Hepatocyte (in vitro differentiated cells): ENCODE results near the gene CYP2S1. TPM values are rescaled to one million over a fixed set of nuclear protein-coding genes. Genes with fewer than 3 reads are reported as not detected.

Experiments
- DNase-seq: peaks from one replicate; pipeline ENCODE4 v3.0.0-alpha.2; 2016; ENCODE audit warnings: low spot score
- H2AFZ ChIP-seq: fragments of 200-600 bp; sonication (generic); 2 replicates; pipeline ENCODE4 v1.6.0; 2016; ENCODE audit warnings: antibody characterized with exemption, mild to moderate bottlenecking
- H3K27ac ChIP-seq: fragments of 200-600 bp; sonication (generic); 2 replicates; pipeline ENCODE4 v1.5.1; 2016; ENCODE audit warnings: mild to moderate bottlenecking
- H3K27me3 ChIP-seq: fragments of 200-600 bp; sonication (generic); 2 replicates; pipeline ENCODE4 v1.6.1; 2016
- H3K36me3 ChIP-seq: fragments of 200-600 bp; sonication (generic); replicated peaks from 2 replicates; pipeline ENCODE4 v1.5.1; 2016; ENCODE audit warnings: low read depth; ENCODE audit not compliant: insufficient read depth
- H3K4me1 ChIP-seq: fragments of 200-600 bp; sonication (generic); 2 replicates; pipeline ENCODE4 v1.5.1; 2016; ENCODE audit warnings: mild to moderate bottlenecking, moderate library complexity; ENCODE audit not compliant: insufficient read depth
- H3K4me2 ChIP-seq: fragments of 200-600 bp; sonication (generic); 2 replicates; pipeline ENCODE4 v1.6.0; 2016
- H3K4me3 ChIP-seq: fragments of 200-600 bp; sonication (generic); 2 replicates; pipeline ENCODE4 v1.5.1; 2016; ENCODE audit warnings: mild to moderate bottlenecking
- H3K79me2 ChIP-seq: fragments of 200-600 bp; sonication (generic); 2 replicates; pipeline ENCODE4 v1.6.0; 2017; ENCODE audit warnings: mild to moderate bottlenecking
- H3K9me2 ChIP-seq: fragments of 200-600 bp; sonication (generic); replicated peaks from 2 replicates; pipeline ENCODE4 v1.6.0; 2017; ENCODE audit warnings: mild to moderate bottlenecking; ENCODE audit not compliant: insufficient read depth
- H3K9me3 ChIP-seq: fragments of 200-600 bp; sonication (generic); 2 replicates; pipeline ENCODE4 v1.5.1; 2016; ENCODE audit warnings: low read depth, mild to moderate bottlenecking
- H4K20me1 ChIP-seq: fragments of 200-600 bp; sonication (generic); 2 replicates; pipeline ENCODE4 v1.6.0; 2016; ENCODE audit warnings: mild to moderate bottlenecking; ENCODE audit not compliant: insufficient read depth, poor library complexity, severe bottlenecking
- CTCF ChIP-seq: fragments of 200-600 bp; sonication (generic); IDR thresholded peaks from 2 replicates; pipeline ENCODE4 v1.5.1; 2016; ENCODE audit warnings: antibody characterized with exemption, mild to moderate bottlenecking; ENCODE audit not compliant: poor library complexity
- EZH2 ChIP-seq: fragments of 200-600 bp; sonication (generic); IDR thresholded peaks from 2 replicates; pipeline ENCODE4 v1.6.1; 2016; ENCODE audit warnings: antibody characterized with exemption, mild to moderate bottlenecking, borderline replicate concordance
- EZH2phosphoT487 ChIP-seq: fragments of 200-600 bp; sonication (generic); IDR thresholded peaks from one replicate; pipeline ENCODE4 v1.6.1; 2018; ENCODE audit warnings: antibody characterized with exemption, mild to moderate bottlenecking, low read depth, moderate library complexity; ENCODE audit not compliant: unreplicated experiment, severe bottlenecking
- WGBS: methylation state at CpG from one replicate; pipeline ENCODE4 v1.1.6; 2016; ENCODE audit warnings: low lambda C conversion rate; ENCODE audit errors: missing lambda C conversion rate; 5-methylcytosine and 5-hydroxymethylcytosine counted together
- polyA plus RNA-seq: library from polyadenylated mRNA; unstranded; fragments of >200 nt; fragmentation: Nextera tagmentation; extraction: Ambion mirVana; gene quantifications from 2 replicates; pipeline ENCODE4 v1.2.1, GENCODE V29; 2016
- total RNA-seq: library from RNA; depleted of rRNA; stranded (reverse); fragments of >200 nt; gene quantifications from 2 replicates; pipeline ENCODE4 v1.2.3, GENCODE V29; 2014

CYP2S1 gene
- total and polyA plus RNA-seq, 2 experiments from 2014 or later: 11.6 to 23.7 TPM

DNA sequence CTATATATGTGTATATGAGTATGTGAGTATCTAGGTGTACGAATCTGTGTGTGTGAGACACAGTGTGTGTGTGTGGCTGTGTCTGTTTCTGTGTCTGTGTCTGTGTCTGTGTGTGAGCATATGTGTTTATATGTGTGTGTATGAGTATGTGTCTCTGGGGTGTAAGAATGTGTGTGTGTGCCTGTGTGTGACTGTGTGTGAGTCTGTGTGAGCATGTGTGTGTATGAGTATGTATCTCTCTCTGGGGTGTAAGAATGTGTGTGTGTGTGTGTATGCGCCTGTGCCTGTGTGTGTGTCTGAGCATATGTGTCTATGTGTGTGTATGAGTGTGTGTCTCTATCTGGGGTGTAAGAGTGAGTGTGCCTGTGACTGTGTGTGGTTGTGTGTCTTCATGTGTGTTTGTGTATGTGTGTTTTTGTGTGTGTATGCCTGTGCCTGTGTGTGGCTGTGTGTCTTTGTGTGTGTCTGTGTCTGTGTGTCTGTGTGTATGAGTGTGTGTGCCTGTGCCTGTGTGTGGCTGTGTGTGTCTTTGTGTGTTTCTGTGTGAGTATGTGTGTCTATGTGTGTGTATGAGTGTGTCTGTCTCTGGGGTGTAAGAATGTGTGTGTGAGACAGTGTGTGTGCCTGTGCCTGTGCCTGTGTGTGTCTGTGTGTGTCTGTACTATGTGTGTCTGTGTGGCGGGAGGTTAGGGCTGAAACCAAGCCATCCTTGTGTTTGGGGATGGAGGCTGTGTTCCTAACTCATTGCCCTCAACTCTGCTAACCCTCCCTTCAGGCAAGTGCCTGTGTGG lies 37.2 kb downstream of the CYP2S1 start:
- peaks cover 3% of the 10 kb centered on the region for H3K79me2 ChIP-seq
- no peak for TF ChIP-seq CTCF
- 94% methylated on average over 3 of the region's 3 CpGs for WGBS

DNA sequence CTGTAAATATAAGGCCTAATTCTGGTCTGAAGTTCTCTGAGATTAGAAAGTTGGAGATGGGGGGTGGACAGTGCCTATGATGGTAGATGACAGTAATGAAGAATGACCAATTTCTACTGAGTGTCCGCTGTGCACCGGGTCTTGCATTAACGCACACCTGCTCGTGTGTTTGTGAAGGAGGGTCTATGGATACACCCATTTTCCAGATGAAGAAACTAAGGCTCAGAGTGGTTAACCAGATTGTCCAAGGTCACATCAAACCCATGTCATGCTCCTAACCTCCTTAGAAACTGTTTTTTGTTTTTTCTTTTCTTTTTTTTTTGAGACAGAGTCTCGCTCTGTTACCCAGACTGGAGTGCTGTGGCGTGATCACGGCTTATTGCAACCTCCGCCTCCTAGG lies 39.7 kb downstream of the CYP2S1 start:
- no peaks in the 10 kb centered on the region for H4K20me1 ChIP-seq
- H3K4me2 ChIP-seq: no peak overlapping the region
- H3K4me3 ChIP-seq: no peak overlapping the region
- H3K4me1 ChIP-seq: no peaks in the 10 kb centered on the region
- peaks cover 3% of the 10 kb centered on the region for H3K79me2 ChIP-seq
- H3K9me3 ChIP-seq: no peaks in the 10 kb centered on the region
- no peaks in the 10 kb centered on the region for H3K27me3 ChIP-seq
- H3K36me3 ChIP-seq: no peaks in the 10 kb centered on the region
- TF ChIP-seq CTCF (no peak), EZH2 (no peak), EZH2phosphoT487 (no peak)
- H3K9me2 ChIP-seq: no peaks in the 10 kb centered on the region
- DNase-seq: no peak
- no peak overlapping the region for H3K27ac ChIP-seq
- H2AFZ ChIP-seq: no peak overlapping the region
- WGBS: 96% methylated on average over 8 of the region's 8 CpGs

More for the DNA sequence above, 37.2 kb downstream of the CYP2S1 start:
- H3K36me3 ChIP-seq: no peaks in the 10 kb centered on the region
- no peaks in the 10 kb centered on the region for H3K9me3 ChIP-seq
- H3K27ac ChIP-seq: no peak overlapping the region
- peaks cover 14% of the 10 kb centered on the region for H3K4me1 ChIP-seq
- H2AFZ ChIP-seq: no peak overlapping the region
- H3K9me2 ChIP-seq: no peaks in the 10 kb centered on the region
- DNase-seq: no peak
- no peaks in the 10 kb centered on the region for H3K27me3 ChIP-seq
- no peak overlapping the region for H3K4me3 ChIP-seq
- H4K20me1 ChIP-seq: no peaks in the 10 kb centered on the region
- H3K4me2 ChIP-seq: no peak overlapping the region

GRCh38 chr19:41233748-41234240 lies 40.8 kb downstream of the CYP2S1 start:
- no peak overlapping the region for H3K27ac ChIP-seq
- H3K4me2 ChIP-seq: no peak overlapping the region
- H4K20me1 ChIP-seq: no peaks in the 10 kb centered on the region
- H3K36me3 ChIP-seq: no peaks in the 10 kb centered on the region
- H3K27me3 ChIP-seq: no peaks in the 10 kb centered on the region
- H3K9me2 ChIP-seq: no peaks in the 10 kb centered on the region
- H2AFZ ChIP-seq: no peak overlapping the region
- TF ChIP-seq EZH2phosphoT487: no peak
- TF ChIP-seq EZH2: no peak
- no peak for TF ChIP-seq CTCF
- no peaks in the 10 kb centered on the region for H3K4me1 ChIP-seq
- H3K4me3 ChIP-seq: no peak overlapping the region
- DNase-seq: no peak
- no peaks in the 10 kb centered on the region for H3K9me3 ChIP-seq
- H3K79me2 ChIP-seq: no peaks in the 10 kb centered on the region
- 86% methylated on average over 4 of the region's 4 CpGs for WGBS
